Stimulated activated CD4-positive, alpha-beta T cell treated with anti-CD3 and anti-CD28 coated beads, Interleukin-12 subunit alpha, Interleukin-12 subunit beta, amount 100 ng/mL, for 24 hours (primary cell): ENCODE results near the gene SLAIN1.

Experiments
- DNase-seq, 2 experiments: peaks; one replicate each; pipeline ENCODE4 v3.0.0-alpha.2; 2020; ENCODE audit warnings: low read depth in 2 of 2

SLAIN1 gene

DNA sequence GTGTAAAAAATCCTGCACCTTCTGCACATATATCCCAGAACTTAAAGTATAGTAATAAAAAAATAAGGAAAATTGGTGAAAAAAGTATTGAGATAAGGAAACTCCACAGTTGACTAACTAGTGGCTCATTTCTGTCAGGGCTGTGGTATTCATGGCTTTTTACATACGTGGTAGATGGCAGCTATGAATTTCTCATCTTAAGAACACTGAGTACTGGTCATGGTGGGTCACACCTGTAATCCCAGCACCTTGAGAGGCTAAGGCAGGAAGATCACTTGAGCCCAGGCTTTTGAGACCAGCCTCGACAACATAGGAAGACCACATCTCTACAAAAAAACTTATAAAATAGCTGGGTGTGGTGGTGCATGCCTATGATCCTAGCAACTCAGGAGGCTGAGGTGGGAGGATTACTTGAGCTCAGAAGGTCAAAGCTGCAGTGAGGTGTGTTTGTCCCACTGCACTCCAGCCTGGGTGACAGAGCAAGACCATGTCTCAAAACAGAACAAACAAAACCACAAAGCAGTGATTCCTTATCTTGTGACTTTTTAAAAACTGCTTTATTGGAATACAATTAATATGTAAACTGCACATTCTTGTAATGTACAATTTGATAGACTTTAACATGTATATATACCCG lies 16.8 kb downstream of the SLAIN1 start:
- no peak for DNase-seq

- no peak for DNase-seq
Observed at GRCh38 chr13:77715233-77715891, 17.9 kb downstream of the SLAIN1 start.

DNA sequence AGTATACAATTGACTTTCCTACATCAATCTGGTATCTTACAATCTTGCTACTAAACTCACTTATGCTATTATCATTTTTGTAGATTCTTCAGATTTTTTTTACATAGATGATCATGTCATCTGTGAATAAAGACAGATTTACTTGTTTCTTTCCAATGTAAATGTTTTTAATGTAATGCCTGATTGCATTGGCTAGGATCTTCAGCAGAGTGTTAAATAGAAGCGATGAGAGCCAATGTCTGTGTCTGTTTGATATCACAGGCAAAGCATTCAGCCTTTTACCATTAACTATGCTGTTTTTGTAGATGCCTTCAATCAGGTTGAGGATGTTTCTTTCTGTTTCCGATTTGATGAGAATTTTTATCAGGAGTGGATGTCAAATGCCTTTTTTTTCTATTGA lies 19.2 kb downstream of the SLAIN1 start:
- DNase-seq = no peak

GRCh38 chr13:77717508-77717907 lies 20.0 kb downstream of the SLAIN1 start:
- no peak for DNase-seq

DNA sequence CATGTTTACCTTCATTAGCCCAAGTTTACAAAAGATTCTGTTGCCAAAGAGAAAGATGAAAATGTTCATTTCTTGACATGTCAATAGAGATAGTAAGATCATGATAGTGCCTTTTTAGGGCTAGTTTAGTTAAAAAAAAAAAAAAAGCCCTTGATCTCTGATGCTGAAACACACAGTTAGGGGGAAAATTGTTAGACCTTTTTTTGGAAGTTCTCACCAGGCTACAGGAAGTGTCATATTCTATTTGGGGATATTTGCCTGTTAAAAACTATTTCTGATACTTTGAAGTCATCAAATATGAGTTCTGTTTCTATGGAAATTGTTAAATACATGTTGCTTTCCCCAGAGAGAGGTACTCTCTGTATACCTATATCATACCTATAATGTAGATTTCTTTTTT lies 21.6 kb downstream of the SLAIN1 start:
- DNase-seq = no peak

GRCh38 chr13:77720988-77721387 lies 23.5 kb downstream of the SLAIN1 start:
- no peak for DNase-seq

GRCh38 chr13:77724092-77724491 lies 26.6 kb downstream of the SLAIN1 start:
- DNase-seq = no peak

DNA sequence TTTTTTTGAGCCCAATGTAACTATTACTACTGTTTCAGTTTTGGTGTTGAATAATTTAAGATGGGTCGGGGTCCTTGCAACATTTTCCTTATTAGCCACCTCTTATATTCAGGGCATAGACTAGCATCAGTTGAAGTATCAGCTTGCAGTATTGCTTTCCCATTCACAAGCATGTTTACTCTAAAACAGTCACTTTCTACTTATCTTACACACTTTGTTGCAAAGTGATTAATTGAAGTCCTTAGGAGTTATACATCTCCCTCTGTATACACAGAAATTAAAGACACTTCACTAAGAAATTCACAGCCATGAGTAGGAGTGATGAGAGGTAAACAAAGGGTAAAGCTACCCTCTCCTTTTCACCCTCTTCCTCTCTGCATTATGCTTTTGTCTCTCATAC lies 27.6 kb downstream of the SLAIN1 start:
- DNase-seq = no peak

- DNase-seq = no peak
Observed at GRCh38 chr13:77728265-77729125, 31.0 kb downstream of the SLAIN1 start.

DNA sequence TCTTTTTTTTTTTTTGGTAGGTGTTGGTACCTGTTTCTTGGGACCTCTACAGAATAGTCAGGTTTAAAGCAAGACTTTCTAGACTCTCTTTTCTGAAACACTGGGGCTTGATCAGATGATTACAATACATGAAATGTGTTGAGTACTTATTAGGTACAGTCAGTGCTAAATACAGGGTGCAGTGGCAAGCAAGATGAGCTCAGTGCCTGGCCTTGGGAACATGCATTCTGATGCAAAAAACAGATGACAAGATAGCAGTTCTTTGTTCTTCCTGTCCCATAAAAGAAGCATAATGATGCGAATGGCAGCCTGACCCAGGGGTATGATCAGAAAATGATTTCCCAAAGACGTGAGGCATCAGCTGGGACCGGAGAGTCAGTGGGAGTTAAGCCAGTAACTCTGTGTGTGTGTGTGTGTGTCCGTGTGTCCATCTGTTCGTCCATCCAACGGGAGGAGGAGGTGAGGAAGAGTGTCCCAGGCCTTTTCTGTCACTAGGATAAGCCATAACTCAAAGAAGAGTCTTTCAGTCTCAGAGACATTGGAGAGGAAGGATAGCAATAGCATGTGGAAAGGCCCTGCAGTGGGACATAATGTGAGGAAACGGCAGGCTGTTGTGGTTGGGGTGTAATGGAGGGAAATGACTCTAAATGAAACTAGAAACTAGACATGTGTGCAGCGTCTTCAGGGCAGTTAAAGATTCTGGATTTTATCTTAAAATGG lies 32.2 kb downstream of the SLAIN1 start:
- DNase-seq = peak in 1 of 2 experiments; percentile 26

DNA sequence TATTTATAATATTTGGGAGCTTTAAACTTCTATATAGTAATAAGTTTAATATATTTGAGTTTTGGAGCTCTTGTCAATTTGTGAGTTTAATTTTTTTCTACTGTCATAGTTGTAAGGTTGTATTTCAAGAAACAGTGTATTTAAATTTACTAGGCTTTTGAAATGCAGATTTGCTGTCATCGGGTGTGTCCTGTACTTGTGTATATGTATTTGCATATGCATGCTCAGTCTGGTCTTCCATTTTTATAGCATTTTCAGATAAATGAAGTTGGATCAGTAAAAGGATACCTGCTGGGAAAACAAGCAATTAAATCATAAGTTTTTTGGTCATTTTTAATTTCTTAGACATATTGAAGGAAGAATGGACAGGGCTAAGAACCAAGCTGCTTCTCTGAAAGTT lies 33.1 kb downstream of the SLAIN1 start:
- no peak for DNase-seq

- DNase-seq = no peak
Observed at GRCh38 chr13:77732287-77732686, 34.8 kb downstream of the SLAIN1 start.

- no peak for DNase-seq
Observed at GRCh38 chr13:77733674-77734073, 36.2 kb downstream of the SLAIN1 start.

- no peak for DNase-seq
Observed at GRCh38 chr13:77737583-77738200, 40.2 kb downstream of the SLAIN1 start.

DNA sequence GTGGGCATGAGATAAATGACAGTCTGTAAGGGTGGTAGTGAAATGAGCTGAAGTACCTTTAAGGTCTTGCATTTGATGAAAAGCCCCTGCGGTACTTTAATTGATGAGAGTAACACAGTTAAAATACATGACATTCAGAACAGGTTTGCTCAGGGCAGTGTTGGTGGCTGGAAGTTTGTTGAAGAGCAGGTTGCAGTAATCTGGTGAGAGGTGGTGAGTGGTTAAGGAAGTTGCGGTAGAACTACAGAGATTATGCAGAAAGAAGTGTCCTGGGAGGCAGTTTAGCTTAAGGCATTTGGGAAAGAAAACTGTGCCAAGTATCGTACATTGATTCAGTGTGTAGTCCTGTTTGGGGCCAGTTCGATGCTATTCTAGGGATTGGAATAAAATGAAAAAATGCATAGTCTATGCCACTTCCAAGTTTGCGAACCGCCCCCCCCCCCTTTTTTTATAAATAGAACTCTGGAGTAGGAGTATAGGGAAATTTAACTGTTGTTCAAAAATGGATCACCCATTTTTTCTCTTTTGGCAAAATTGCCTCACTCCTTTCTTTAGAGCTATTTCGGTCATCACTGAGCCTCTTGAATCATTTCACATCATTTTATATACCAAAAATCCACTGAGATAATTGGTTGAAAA lies 42.7 kb downstream of the SLAIN1 start:
- no peak for DNase-seq

GRCh38 chr13:77740931-77741596 lies 43.6 kb downstream of the SLAIN1 start:
- DNase-seq = no peak

- no peak for DNase-seq
Observed at GRCh38 chr13:77741597-77741972, 44.1 kb downstream of the SLAIN1 start.

DNA sequence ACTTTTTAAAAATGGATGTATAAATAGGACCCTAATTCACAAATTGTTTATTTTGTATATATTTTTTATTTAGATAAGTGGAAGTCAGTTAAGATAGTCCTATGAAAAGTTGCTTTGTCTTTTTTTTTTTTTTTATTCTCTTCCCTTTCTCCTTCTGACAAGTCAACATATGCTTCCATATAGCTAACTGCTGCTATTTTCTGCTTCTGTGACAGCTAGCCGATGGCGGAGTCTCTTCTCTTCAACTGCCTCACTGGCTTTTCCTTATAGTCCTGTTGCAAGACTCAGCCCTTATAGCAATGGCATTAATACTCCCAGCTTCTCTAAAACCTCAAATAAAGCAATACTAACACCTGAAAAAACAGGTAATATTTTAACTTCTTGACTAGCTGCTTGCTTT lies 45.3 kb downstream of the SLAIN1 start:
- no peak for DNase-seq

DNA sequence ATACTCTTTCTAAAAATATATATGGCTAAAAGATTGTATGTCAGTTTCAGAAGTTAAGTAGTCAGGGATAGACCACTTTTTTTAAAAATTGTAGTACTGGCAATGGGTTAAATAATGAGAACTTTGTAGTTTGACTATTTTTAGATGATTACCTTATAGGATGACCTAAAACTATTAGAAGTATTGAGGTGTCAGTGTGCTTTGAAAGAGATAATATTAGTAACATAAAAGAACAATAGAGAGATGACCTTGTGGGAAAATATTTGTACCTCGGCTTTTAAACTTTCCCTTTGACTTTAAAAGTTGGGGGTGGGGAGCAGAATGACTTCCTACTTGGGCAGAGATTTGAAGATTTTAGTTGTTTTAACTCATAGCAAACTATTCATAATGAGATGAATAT lies 48.3 kb downstream of the SLAIN1 start:
- DNase-seq = no peak

- no peak for DNase-seq
Observed at GRCh38 chr13:77749344-77749880, 51.9 kb downstream of the SLAIN1 start.
